B cell (primary cell): Measurements from ENCODE around the gene METTL27.

Experiments
- CTCF ChIP-seq: fragments of 200-600 bp; IDR thresholded peaks from one replicate; pipeline ENCODE4 v1.8.0; 2022; ENCODE audit warnings: antibody characterized with exemption, mild to moderate bottlenecking
- EZH2 ChIP-seq: IDR thresholded peaks from 2 replicates; pipeline ENCODE4 v1.6.1; 2012; ENCODE audit warnings: borderline replicate concordance, low read depth, mild to moderate bottlenecking, moderate library complexity, low read length; ENCODE audit not compliant: insufficient read depth, poor library complexity, severe bottlenecking

- TF ChIP-seq CTCF: no peak
- TF ChIP-seq EZH2: no peak
These were observed 9.4 kb upstream of the METTL27 start for GRCh38 chr7:73851410-73852338.
